ENCODE results near the gene CA10. TPM values are rescaled to one million over a fixed set of nuclear protein-coding genes. Genes with fewer than 3 reads are reported as not detected.

The CA10 gene
- total and polyA plus RNA-seq, 8 donors = 1.3 TPM; not detected in 7

DNA sequence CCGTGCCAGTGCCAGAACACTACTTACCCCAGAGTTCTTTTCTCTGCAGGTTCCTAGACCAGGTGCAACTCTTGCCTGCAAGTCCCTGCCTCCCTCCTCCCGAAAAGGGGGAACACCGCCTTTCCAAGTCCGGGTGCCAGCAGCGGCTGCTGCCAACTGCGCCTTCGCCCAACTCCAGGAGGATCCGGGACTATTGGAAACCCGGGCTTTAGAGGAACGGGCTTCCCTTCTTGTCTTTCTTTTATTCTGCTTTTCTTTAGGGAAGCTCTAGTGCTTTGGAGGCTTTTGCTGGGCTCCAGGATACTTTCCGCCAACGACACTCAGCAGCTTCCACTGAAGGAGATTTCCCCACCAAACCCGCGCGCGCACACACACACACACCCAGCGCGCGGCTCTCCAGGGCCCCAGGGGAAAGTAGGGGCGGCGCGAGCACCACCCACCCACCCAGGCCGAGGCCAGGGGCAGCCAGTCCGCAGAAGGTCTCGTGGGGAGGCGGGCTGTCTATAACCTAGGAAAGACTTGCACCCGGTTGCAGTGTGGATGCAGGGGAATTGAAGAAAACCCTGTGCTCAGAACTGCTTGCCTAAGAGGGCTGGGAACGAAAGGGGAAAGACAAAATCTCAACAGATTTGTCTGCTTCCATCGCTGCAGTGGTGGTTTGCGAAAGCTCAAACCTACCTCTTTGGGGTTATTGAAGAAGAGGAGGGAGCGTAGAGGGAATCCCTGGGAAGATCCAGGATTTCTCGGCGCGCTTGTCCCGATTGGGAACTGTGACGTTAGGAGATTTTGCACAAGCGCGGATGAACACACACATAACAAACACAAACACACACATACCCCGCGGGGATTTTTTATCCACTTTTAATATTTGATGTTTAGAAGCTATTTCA lies 977 bp upstream of the CA10 start:
- intact Hi-C loops (cut with DNase I; ENCODE audit: low total_unique reads) = no loop called here
- WGBS, 5 donors = 10 to 16% (median 10%) methylated on average over 40 of the region's 40 CpGs
- Histone ChIP-seq H3K27me3 (peaks cover 20 to 79% (median 40%) of the 10 kb centered on the region in 3 donors), H3K36me3 (no peaks in the 10 kb centered on the region), H3K4me1 (peaks cover 13 to 21% (median 19%) of the 10 kb centered on the region in 4 donors), H3K9me3 (peaks cover 0 to 11% (median 8%) of the 10 kb centered on the region in 4 donors), H3K27ac (no peak overlapping the region), H3K4me3 (peak overlapping the region in 3 of 4 donors; percentile 29 to 43 (median 35))
- TF ChIP-seq POLR2A (IDR thresholded peaks at IDR 0.05) = no peak
- no peak for TF ChIP-seq EP300 (IDR thresholded peaks at IDR 0.05)
- TF ChIP-seq, protein P1, sequence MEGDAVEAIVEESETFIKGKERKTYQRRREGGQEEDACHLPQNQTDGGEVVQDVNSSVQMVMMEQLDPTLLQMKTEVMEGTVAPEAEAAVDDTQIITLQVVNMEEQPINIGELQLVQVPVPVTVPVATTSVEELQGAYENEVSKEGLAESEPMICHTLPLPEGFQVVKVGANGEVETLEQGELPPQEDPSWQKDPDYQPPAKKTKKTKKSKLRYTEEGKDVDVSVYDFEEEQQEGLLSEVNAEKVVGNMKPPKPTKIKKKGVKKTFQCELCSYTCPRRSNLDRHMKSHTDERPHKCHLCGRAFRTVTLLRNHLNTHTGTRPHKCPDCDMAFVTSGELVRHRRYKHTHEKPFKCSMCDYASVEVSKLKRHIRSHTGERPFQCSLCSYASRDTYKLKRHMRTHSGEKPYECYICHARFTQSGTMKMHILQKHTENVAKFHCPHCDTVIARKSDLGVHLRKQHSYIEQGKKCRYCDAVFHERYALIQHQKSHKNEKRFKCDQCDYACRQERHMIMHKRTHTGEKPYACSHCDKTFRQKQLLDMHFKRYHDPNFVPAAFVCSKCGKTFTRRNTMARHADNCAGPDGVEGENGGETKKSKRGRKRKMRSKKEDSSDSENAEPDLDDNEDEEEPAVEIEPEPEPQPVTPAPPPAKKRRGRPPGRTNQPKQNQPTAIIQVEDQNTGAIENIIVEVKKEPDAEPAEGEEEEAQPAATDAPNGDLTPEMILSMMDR (IDR thresholded peaks at IDR 0.05) = no peak
- TF ChIP-seq POLR2AphosphoS5 (IDR thresholded peaks at IDR 0.05) = no peak
- DNase-seq = no peak

DNA sequence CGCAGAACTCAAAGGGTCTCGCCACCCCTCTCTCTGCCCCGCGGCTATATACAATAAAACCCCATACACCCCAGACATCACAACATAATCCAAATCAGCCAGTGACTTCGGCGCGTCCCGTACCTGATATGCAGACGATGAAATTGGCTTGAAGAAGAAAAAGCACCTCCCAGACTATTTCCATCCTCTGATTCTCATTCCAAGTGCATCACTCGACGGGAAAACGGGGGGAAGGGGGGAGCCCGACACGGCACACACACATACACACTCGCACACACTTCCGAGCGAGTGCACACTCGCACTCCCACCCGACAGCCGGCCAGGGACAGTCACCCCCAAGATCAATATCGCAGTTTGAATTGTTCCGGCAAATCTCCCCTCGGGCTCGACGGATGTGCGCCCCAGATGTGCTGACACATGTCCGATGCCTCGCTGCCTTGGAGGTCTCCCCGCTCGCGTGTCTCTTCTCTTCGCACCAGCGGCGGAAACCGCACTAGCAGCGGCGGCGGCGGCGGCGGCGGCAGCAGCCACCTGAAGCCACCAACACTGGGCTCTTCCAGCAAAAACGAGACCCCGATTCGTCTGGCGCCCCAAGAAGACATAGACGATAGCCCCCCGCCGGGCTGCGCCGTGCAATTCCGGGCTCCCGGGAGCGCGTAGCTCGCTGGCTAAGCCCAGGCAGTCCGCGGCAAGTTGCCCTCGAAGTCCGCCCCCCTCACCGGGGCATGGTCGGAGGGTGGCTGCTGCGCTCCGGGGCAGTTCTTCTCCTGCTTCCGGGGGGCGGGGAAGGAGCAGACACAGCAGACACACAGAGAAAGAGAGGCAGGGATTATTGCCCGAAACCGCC lies 688 bp downstream of the CA10 start:
- no peak for TF ChIP-seq EP300 (IDR thresholded peaks at IDR 0.05)
- TF ChIP-seq POLR2A (IDR thresholded peaks at IDR 0.05) = no peak
- TF ChIP-seq POLR2AphosphoS5 (IDR thresholded peaks at IDR 0.05) = no peak
- TF ChIP-seq, protein P1 (IDR thresholded peaks at IDR 0.05) = no peak
- peaks cover 0 to 6% (median 5%) of the 10 kb centered on the region in 4 donors for H3K9me3 ChIP-seq
- H3K27ac ChIP-seq = no peak overlapping the region
- H3K4me1 ChIP-seq = peaks cover 13 to 21% (median 19%) of the 10 kb centered on the region in 4 donors
- no peak for DNase-seq
- 3 to 6% (median 4%) methylated on average over 46 to 68 of the region's 68 CpGs for WGBS, 5 donors
- peaks cover 20 to 79% (median 40%) of the 10 kb centered on the region in 3 donors for H3K27me3 ChIP-seq
- peak overlapping the region; percentile 29 to 43 (median 34) for H3K4me3 ChIP-seq
- H3K36me3 ChIP-seq = no peaks in the 10 kb centered on the region
- intact Hi-C loops (cut with DNase I; ENCODE audit: low total_unique reads) = no loop called here

DNA sequence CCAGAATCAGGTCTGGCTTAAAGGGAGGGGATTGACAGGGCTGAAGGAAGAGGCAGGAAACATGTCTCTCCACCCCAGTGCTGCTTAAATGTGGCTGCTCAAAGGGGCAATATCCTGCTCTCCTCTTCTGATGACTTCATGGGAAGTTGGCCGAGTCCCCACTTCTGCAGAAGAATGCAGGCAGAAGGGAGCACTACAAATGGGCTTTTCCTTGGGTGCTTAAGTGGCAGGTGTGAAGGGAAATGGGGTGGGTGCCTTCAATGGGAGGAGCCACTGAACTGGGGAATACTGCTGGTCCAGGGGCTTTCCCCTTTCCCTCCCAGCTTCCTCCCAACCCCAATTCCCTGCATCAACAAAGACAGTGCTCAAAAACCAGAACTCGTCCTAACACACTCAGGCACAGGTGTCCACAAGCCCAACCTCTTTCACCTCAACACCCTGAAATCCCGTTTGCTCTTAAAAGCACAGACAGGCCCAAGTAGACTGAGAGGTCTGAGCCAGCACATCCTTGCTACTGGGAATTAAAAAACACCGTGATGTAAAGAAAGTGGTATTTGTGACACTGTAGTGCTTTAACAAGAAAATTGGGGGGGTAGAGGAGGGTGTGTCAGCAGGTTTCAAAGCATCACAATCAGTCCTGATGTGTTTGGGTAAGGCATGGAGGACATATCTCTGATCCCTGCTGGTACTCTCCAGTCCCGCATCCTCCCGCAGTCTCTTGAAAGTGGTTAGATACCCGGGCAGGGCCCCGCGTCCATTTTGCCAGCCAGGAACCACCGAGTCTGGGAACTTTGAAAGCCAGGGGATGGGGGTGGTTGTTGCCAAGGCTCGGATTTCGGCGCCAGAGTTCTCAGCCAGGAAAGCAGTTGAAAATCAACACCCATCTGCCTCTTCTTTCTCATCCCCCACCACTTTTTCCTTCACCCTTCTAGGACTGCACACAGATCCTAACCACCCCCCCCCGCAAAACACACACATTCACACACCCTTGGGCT lies 1.6 kb downstream of the CA10 start:
- Histone ChIP-seq H3K27me3 (peaks cover 20 to 72% (median 40%) of the 10 kb centered on the region in 3 donors), H3K4me1 (peaks cover 13 to 21% (median 19%) of the 10 kb centered on the region in 4 donors), H3K36me3 (no peaks in the 10 kb centered on the region), H3K27ac (no peak overlapping the region), H3K4me3 (no peak overlapping the region), H3K9me3 (no peaks in the 10 kb centered on the region)
- intact Hi-C loops (cut with DNase I; ENCODE audit: low total_unique reads) = no loop called here
- WGBS, 5 donors = 14 to 19% (median 17%) methylated on average over 11 to 14 of the region's 14 CpGs
- TF ChIP-seq POLR2AphosphoS5 (IDR thresholded peaks at IDR 0.05) = no peak
- TF ChIP-seq EP300 (IDR thresholded peaks at IDR 0.05) = no peak
- TF ChIP-seq POLR2A (IDR thresholded peaks at IDR 0.05) = no peak
- TF ChIP-seq, protein P1 (IDR thresholded peaks at IDR 0.05) = no peak
- no peak for DNase-seq
